B cell (primary cell): ENCODE results near the gene DSN1.

Experiments
- CTCF ChIP-seq: fragments of 200-600 bp; IDR thresholded peaks from one replicate; pipeline ENCODE4 v1.8.0; 2022; ENCODE audit warnings: antibody characterized with exemption, mild to moderate bottlenecking
- EZH2 ChIP-seq: IDR thresholded peaks from 2 replicates; pipeline ENCODE4 v1.6.1; 2012; ENCODE audit warnings: borderline replicate concordance, low read depth, mild to moderate bottlenecking, moderate library complexity, low read length; ENCODE audit not compliant: insufficient read depth, poor library complexity, severe bottlenecking

DNA sequence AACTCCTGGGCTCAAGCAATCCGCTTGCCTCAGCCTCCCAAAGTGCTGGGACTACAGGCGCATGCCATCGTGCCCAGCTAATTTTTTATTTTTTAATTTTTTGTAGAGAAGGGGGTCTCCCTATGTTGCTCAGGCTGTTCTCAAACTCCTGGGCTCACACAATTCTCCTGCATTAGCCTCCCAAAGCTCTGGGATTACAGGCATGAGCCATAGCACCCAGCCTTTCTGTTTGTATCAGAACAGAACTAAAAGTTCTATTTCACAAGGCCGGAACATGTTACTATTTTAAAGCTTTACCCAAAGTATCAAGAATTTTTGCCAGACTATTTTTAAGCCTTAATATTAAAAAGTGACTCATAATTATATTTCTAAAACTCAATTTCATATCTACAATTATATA lies 70.0 kb downstream of the DSN1 start:
- TF ChIP-seq CTCF (no peak), EZH2 (no peak)
